AG04450 (cell line): Measurements from ENCODE around the gene SEC31A. TPM values are rescaled to one million over a fixed set of nuclear protein-coding genes. Genes with fewer than 3 reads are reported as not detected.
A peak's percentile ranks its signal among the peaks of the same experiment; 100 is the strongest.

Experiments
- CTCF ChIA-PET: fragments of 300-600, 350-600 bp; formaldehyde crosslinking; extraction: SDS; loops from one replicate; lab custom pipeline; 2022; ENCODE audit warnings: antibody characterized with exemption, inconsistent platforms; lab: Charles Lee
- POLR2A ChIA-PET: fragments of 350-600 bp; formaldehyde crosslinking; extraction: SDS; loops from one replicate; lab custom pipeline; 2021; ENCODE audit warnings: antibody characterized with exemption, inconsistent platforms; lab: Yijun Ruan, JAX
- DNase-seq: peaks from one replicate; pipeline ENCODE4 v3.0.0-alpha.2; 2011; ENCODE audit warnings: low read depth, low spot score
- H3K27ac ChIP-seq: one replicate; pipeline ENCODE4 v1.5.1; 2012; ENCODE audit warnings: low read depth, low read length, control low read depth
- H3K27me3 ChIP-seq: one replicate; pipeline ENCODE4 v1.6.0; 2012; ENCODE audit warnings: low read length; ENCODE audit not compliant: control insufficient read depth, insufficient read depth
- H3K4me3 ChIP-seq: 2 replicates; pipeline ENCODE4 v1.5.1; 2011; ENCODE audit warnings: mild to moderate bottlenecking, low read depth, low read length, control low read depth
- H3K9me3 ChIP-seq: 2 replicates; pipeline ENCODE4 v1.5.1; 2012; ENCODE audit warnings: low read length; ENCODE audit not compliant: control insufficient read depth, insufficient read depth
- CTCF ChIP-seq: IDR thresholded peaks from 2 replicates; pipeline ENCODE4 v1.5.1; 2011; ENCODE audit warnings: low read depth, low read length, control low read depth, inconsistent platforms
- polyA plus RNA-seq: library from polyadenylated mRNA; depleted of rRNA; stranded (reverse); fragments of >200 nt; gene quantifications from 2 replicates; pipeline ENCODE4 v1.2.3, GENCODE V29; 2011

Gene SEC31A
- polyA plus RNA-seq, 1 experiment: 436 TPM

GRCh38 chr4:82896755-82897154 lies 5.8 kb upstream of the SEC31A start:
- Histone ChIP-seq H3K27ac (no peak overlapping the region), H3K9me3 (no peaks in the 10 kb centered on the region), H3K4me3 (no peak overlapping the region), H3K27me3 (no peaks in the 10 kb centered on the region)
- DNase-seq: no peak
- TF ChIP-seq CTCF: no peak
- ChIA-PET CTCF (interaction anchor here (0.6 to 1.8 kb wide), 2 partner anchors 45 to 434 kb away, joined by 4 to 6 read pairs; no protein-coding TSS in a partner anchor), POLR2A (interaction anchor here (0.6 kb wide), 1 partner anchor 17 kb away, joined by 3 read pairs; no protein-coding TSS in a partner anchor)

- H3K27me3 ChIP-seq: no peaks in the 10 kb centered on the region
- CTCF ChIA-PET: interaction anchor here (1.6 kb wide), 1 partner anchor 141 kb away, joined by 3 read pairs; the partner anchor contains the start of gene COPS4
- H3K4me3 ChIP-seq: no peak overlapping the region
- H3K9me3 ChIP-seq: no peaks in the 10 kb centered on the region; the same call in 1 of the 2 replicates
- H3K27ac ChIP-seq: no peak overlapping the region
- no peak for DNase-seq
- POLR2A ChIA-PET: interaction anchor here (0.8 kb wide), 1 partner anchor 465 kb away, joined by 3 read pairs; no protein-coding TSS in a partner anchor
- no peak for TF ChIP-seq CTCF
These were observed 3.0 kb upstream of the SEC31A start for GRCh38 chr4:82893942-82894341.

- Histone ChIP-seq H3K27me3 (no peaks in the 10 kb centered on the region), H3K4me3 (no peak overlapping the region), H3K27ac (no peak overlapping the region), H3K9me3 (peaks cover 2% of the 10 kb centered on the region; the same call in 1 of the 2 replicates)
- CTCF ChIA-PET: interaction anchor here (1.0 to 1.6 kb wide), 2 partner anchors 143 kb away, joined by 3 to 5 read pairs; partner anchors contain the start of gene COPS4
- no peak for DNase-seq
- POLR2A ChIA-PET: no interaction called here
- no peak for TF ChIP-seq CTCF
These were observed 1.5 kb upstream of the SEC31A start for GRCh38 chr4:82892467-82892802.

- POLR2A ChIA-PET: no interaction called here
- CTCF ChIA-PET: interaction anchor here (1.0 kb wide), 1 partner anchor 143 kb away, joined by 5 read pairs; the partner anchor contains the start of gene COPS4
These were observed 934 bp upstream of the SEC31A start for GRCh38 chr4:82891707-82892466.

More at GRCh38 chr4:82891707-82892466, 934 bp upstream of the SEC31A start:
- H3K27me3 ChIP-seq: no peaks in the 10 kb centered on the region
- H3K9me3 ChIP-seq: peaks cover 2% of the 10 kb centered on the region; the same call in 1 of the 2 replicates
- no peak for DNase-seq
- TF ChIP-seq CTCF: no peak
- H3K27ac ChIP-seq: peak overlapping the region; percentile 99
- H3K4me3 ChIP-seq: peak overlapping the region; percentile 90
